Uterus (tissue), 2 donors: ENCODE measurements around the gene SYF2.

Experiments used
- POLR2A ChIP-seq, 2 donors: fragments of 450-650 bp; IDR thresholded peaks; one replicate each; pipeline ENCODE4 v1.6.1; 2016; ENCODE audit warnings: antibody characterized with exemption in 2 of 2, mild to moderate bottlenecking in 1 of 2, moderate library complexity in 1 of 2
- TF ChIP-seq, protein P1 (sequence below), 4 experiments: fragments of 200-600 bp in 2 of 4; fragments of 450-650 bp in 2 of 4; sonication (generic) in 2 of 4; IDR thresholded peaks; one replicate each; pipeline ENCODE4 v1.5.1; 2016 to 2019; ENCODE audit warnings: antibody characterized with exemption in 4 of 4, mild to moderate bottlenecking in 2 of 4, moderate library complexity in 1 of 4

DNA sequence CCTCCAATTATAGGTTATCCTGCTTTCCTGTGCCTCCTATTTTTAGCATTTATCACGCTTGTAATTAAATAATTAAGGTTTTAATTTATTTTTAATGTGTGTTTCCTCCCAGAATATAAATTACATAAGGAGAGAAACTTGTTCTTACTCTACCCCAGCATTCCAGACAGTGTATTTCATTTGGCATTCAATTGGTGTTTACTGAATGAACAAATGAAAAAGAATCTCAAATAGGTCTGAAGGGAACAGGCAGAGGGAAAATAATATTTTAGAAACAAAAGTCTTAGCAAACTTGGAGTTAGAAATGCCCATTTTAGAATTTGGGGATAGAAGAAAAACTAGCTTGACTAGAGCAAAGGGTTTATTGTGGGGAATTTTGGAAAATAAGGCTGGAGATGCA, 24.9 kb upstream of the SYF2 start:
- TF ChIP-seq, protein P1, sequence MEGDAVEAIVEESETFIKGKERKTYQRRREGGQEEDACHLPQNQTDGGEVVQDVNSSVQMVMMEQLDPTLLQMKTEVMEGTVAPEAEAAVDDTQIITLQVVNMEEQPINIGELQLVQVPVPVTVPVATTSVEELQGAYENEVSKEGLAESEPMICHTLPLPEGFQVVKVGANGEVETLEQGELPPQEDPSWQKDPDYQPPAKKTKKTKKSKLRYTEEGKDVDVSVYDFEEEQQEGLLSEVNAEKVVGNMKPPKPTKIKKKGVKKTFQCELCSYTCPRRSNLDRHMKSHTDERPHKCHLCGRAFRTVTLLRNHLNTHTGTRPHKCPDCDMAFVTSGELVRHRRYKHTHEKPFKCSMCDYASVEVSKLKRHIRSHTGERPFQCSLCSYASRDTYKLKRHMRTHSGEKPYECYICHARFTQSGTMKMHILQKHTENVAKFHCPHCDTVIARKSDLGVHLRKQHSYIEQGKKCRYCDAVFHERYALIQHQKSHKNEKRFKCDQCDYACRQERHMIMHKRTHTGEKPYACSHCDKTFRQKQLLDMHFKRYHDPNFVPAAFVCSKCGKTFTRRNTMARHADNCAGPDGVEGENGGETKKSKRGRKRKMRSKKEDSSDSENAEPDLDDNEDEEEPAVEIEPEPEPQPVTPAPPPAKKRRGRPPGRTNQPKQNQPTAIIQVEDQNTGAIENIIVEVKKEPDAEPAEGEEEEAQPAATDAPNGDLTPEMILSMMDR (IDR thresholded peaks at IDR 0.05): no peak
- TF ChIP-seq POLR2A (IDR thresholded peaks at IDR 0.05): no peak
